Endothelial cell (in vitro differentiated cells): ENCODE results near the gene PPP2R5D. TPM values are rescaled to one million over a fixed set of nuclear protein-coding genes. Genes with fewer than 3 reads are reported as not detected.

Source experiments
- DNase-seq: peaks from one replicate; pipeline ENCODE4 v3.0.0; 2021; ENCODE audit warnings: low spot score
- H3K27ac Mint-ChIP-seq: one replicate; pipeline ENCODE4 v1.8.0; 2021; ENCODE audit warnings: mixed read lengths, inconsistent platforms; ENCODE audit not compliant: unreplicated experiment
- H3K27me3 Mint-ChIP-seq: one replicate; pipeline ENCODE4 v1.8.0; 2021; ENCODE audit warnings: mild to moderate bottlenecking, moderate library complexity, mixed read lengths, inconsistent platforms; ENCODE audit not compliant: unreplicated experiment
- H3K36me3 Mint-ChIP-seq: one replicate; pipeline ENCODE4 v1.8.0; 2021; ENCODE audit warnings: mild to moderate bottlenecking, low read depth, mixed read lengths, inconsistent platforms; ENCODE audit not compliant: unreplicated experiment
- H3K4me1 Mint-ChIP-seq: one replicate; pipeline ENCODE4 v1.8.0; 2021; ENCODE audit warnings: mild to moderate bottlenecking, mixed read lengths, inconsistent platforms; ENCODE audit not compliant: unreplicated experiment
- H3K4me3 Mint-ChIP-seq: one replicate; pipeline ENCODE4 v1.8.0; 2021; ENCODE audit warnings: mild to moderate bottlenecking, mixed read lengths, inconsistent platforms; ENCODE audit not compliant: unreplicated experiment
- H3K9me3 Mint-ChIP-seq: one replicate; pipeline ENCODE4 v1.8.0; 2021; ENCODE audit warnings: mixed read lengths, inconsistent platforms; ENCODE audit not compliant: unreplicated experiment
- CTCF ChIP-seq: fragments of 200-600 bp; sonication (generic); IDR thresholded peaks from one replicate; pipeline ENCODE4 v1.5.0; 2021; ENCODE audit warnings: antibody characterized with exemption; ENCODE audit not compliant: unreplicated experiment
- total RNA-seq: library from RNA; stranded (reverse); fragmentation: NEBNext Ultra II Directional; extraction: Animal tissue kit (Norgen Biotek cat#: 25700); gene quantifications from one replicate; pipeline ENCODE4 v1.2.1, GENCODE V29; 2021; ENCODE audit not compliant: unreplicated experiment

PPP2R5D gene
- total RNA-seq, 1 donor from 2014 or later = 58.0 TPM

GRCh38 chr6:43021270-43022047 is 37.1 kb downstream of the PPP2R5D start, which contains the start of gene RRP36:
Gene RRP36, plus strand, starts transcription at chr6:43021623. Its CDS starts 32 bp downstream, at chr6:43021655.
- Mint-ChIP-seq H3K27ac (peak within 1 kb of the TSS; percentile 97), H3K27me3 (peaks cover 14% of the 10 kb centered on the region), H3K4me1 (peaks cover 44% of the 10 kb centered on the region), H3K9me3 (no peaks in the 10 kb centered on the region), H3K4me3 (peak within 1 kb of the TSS; percentile 99), H3K36me3 (peaks cover 29% of the 10 kb centered on the region)
- DNase-seq = peak; percentile 76
- TF ChIP-seq CTCF = no peak

- H3K4me3 Mint-ChIP-seq = peak overlapping the region; percentile 29
- H3K9me3 Mint-ChIP-seq = no peaks in the 10 kb centered on the region
- TF ChIP-seq CTCF = no peak
- H3K4me1 Mint-ChIP-seq = peaks cover 16% of the 10 kb centered on the region
- no peak for DNase-seq
- H3K27me3 Mint-ChIP-seq = peaks cover 6% of the 10 kb centered on the region
- H3K27ac Mint-ChIP-seq = peak overlapping the region; percentile 70
- H3K36me3 Mint-ChIP-seq = peaks cover 36% of the 10 kb centered on the region
Observed at GRCh38 chr6:43024436-43024835, 40.1 kb downstream of the PPP2R5D start.

GRCh38 chr6:43026365-43026764 is 42.0 kb downstream of the PPP2R5D start:
- Mint-ChIP-seq H3K27me3 (peaks cover 6% of the 10 kb centered on the region), H3K4me1 (peaks cover 9% of the 10 kb centered on the region), H3K36me3 (peaks cover 42% of the 10 kb centered on the region), H3K4me3 (peak overlapping the region; percentile 62), H3K9me3 (no peaks in the 10 kb centered on the region), H3K27ac (no peak overlapping the region)
- no peak for DNase-seq
- TF ChIP-seq CTCF = no peak

GRCh38 chr6:43029120-43029519 is 44.8 kb downstream of the PPP2R5D start:
- Mint-ChIP-seq H3K36me3 (peaks cover 46% of the 10 kb centered on the region), H3K27ac (no peak overlapping the region), H3K9me3 (no peaks in the 10 kb centered on the region), H3K4me3 (no peak overlapping the region), H3K4me1 (peaks cover under 1% of the 10 kb centered on the region), H3K27me3 (peaks cover 2% of the 10 kb centered on the region)
- DNase-seq = no peak
- no peak for TF ChIP-seq CTCF

- no peak for TF ChIP-seq CTCF
- Mint-ChIP-seq H3K27me3 (no peaks in the 10 kb centered on the region), H3K36me3 (peaks cover 34% of the 10 kb centered on the region), H3K27ac (no peak overlapping the region), H3K4me3 (no peak overlapping the region), H3K9me3 (no peaks in the 10 kb centered on the region), H3K4me1 (no peaks in the 10 kb centered on the region)
- DNase-seq = no peak
Observed at GRCh38 chr6:43032326-43032725, 48.0 kb downstream of the PPP2R5D start.
